AG04449 (cell line): Measurements from ENCODE around the gene DCAF15.

Experiments
- CTCF ChIA-PET: fragments of 350-600 bp; formaldehyde crosslinking; extraction: SDS; loops from one replicate; lab custom pipeline; 2021; ENCODE audit warnings: antibody characterized with exemption; lab: Yijun Ruan, JAX
- POLR2A ChIA-PET: fragments of 400-600, 350-600 bp; formaldehyde crosslinking; extraction: SDS; loops from one replicate; lab custom pipeline; 2020; ENCODE audit warnings: antibody characterized with exemption, inconsistent platforms; lab: Yijun Ruan, JAX
- DNase-seq: peaks from one replicate; pipeline ENCODE4 v3.0.0-alpha.2; 2010; ENCODE audit warnings: low read depth, low spot score
- H3K4me3 ChIP-seq: 2 replicates; pipeline ENCODE4 v1.5.1; 2011; ENCODE audit warnings: low read depth, mild to moderate bottlenecking, control low read depth, low read length
- CTCF ChIP-seq: IDR thresholded peaks from one replicate; pipeline ENCODE4 v1.5.1; 2011; ENCODE audit warnings: mild to moderate bottlenecking, moderate library complexity, low read length, control low read depth, inconsistent platforms; ENCODE audit not compliant: insufficient read depth; ENCODE audit errors: missing control alignments

Gene DCAF15

GRCh38 chr19:13926715-13927114 lies 25.6 kb upstream of the DCAF15 start:
- no peak overlapping the region for H3K4me3 ChIP-seq
- no peak for TF ChIP-seq CTCF
- ChIA-PET CTCF (interaction anchor here (1.8 to 2.1 kb wide), 2 partner anchors 132 to 149 kb away, joined by 5 to 7 read pairs; no protein-coding TSS in a partner anchor), POLR2A (interaction anchor here (1.2 kb wide), 1 partner anchor 12 kb away, joined by 3 read pairs; no protein-coding TSS in a partner anchor)
- no peak for DNase-seq

- no peak overlapping the region for H3K4me3 ChIP-seq
- DNase-seq: no peak
- POLR2A ChIA-PET: interaction anchor here (1.0 kb wide), 1 partner anchor 9 kb away, joined by 3 read pairs; the partner anchor contains the start of gene PODNL1
- no peak for TF ChIP-seq CTCF
- CTCF ChIA-PET: interaction anchor here (0.9 kb wide), 1 partner anchor 9 kb away, joined by 3 read pairs; the partner anchor contains the start of gene PODNL1
Observed at GRCh38 chr19:13929340-13929739, 23.0 kb upstream of the DCAF15 start.

GRCh38 chr19:13929956-13930355 lies 22.4 kb upstream of the DCAF15 start:
- H3K4me3 ChIP-seq: no peak overlapping the region
- DNase-seq: no peak
- POLR2A ChIA-PET: interaction anchor here (1.0 kb wide), 1 partner anchor 8 kb away, joined by 3 read pairs; the partner anchor contains the start of gene PODNL1
- TF ChIP-seq CTCF: no peak
- CTCF ChIA-PET: no interaction called here

GRCh38 chr19:13930402-13930801 lies 21.9 kb upstream of the DCAF15 start:
- CTCF ChIA-PET: no interaction called here

GRCh38 chr19:13931391-13932148 lies 20.7 kb upstream of the DCAF15 start:
- CTCF ChIA-PET: interaction anchor here (0.6 kb wide), 1 partner anchor 144 kb away, joined by 3 read pairs; no protein-coding TSS in a partner anchor
- no peak for DNase-seq
- H3K4me3 ChIP-seq: no peak overlapping the region
- POLR2A ChIA-PET: no interaction called here
- no peak for TF ChIP-seq CTCF

More at GRCh38 chr19:13930402-13930801, 21.9 kb upstream of the DCAF15 start:
- POLR2A ChIA-PET: interaction anchor here (1.0 kb wide), 1 partner anchor 8 kb away, joined by 3 read pairs; the partner anchor contains the start of gene PODNL1
- DNase-seq: no peak
- TF ChIP-seq CTCF: no peak
- no peak overlapping the region for H3K4me3 ChIP-seq

- ChIA-PET CTCF (interaction anchor here (0.6 kb wide), 1 partner anchor 143 kb away, joined by 3 read pairs; no protein-coding TSS in a partner anchor), POLR2A (no interaction called here)
- no peak for TF ChIP-seq CTCF
- H3K4me3 ChIP-seq: no peak overlapping the region
- no peak for DNase-seq
Observed at GRCh38 chr19:13932149-13932637, 20.1 kb upstream of the DCAF15 start.
